Activated naive CD4-positive, alpha-beta T cell treated with anti-CD3 and anti-CD28 coated beads, Interleukin-2, amount 50 U/mL, for 24 hours (primary cell): Measurements from ENCODE around the gene NT5DC3.

ENCODE experiments used
- H3K27ac Mint-ChIP-seq: one replicate; pipeline ENCODE4 v1.8.0; 2021; ENCODE audit warnings: mild to moderate bottlenecking, mixed read lengths
- H3K27me3 Mint-ChIP-seq: one replicate; pipeline ENCODE4 v1.8.0; 2021; ENCODE audit warnings: mixed read lengths
- H3K36me3 Mint-ChIP-seq: one replicate; pipeline ENCODE4 v1.8.0; 2021; ENCODE audit warnings: mixed read lengths
- H3K4me1 Mint-ChIP-seq: one replicate; pipeline ENCODE4 v1.8.0; 2021; ENCODE audit warnings: mixed read lengths
- H3K4me3 Mint-ChIP-seq: one replicate; pipeline ENCODE4 v1.8.0; 2021; ENCODE audit warnings: mild to moderate bottlenecking, mixed read lengths
- H3K9me3 Mint-ChIP-seq: one replicate; pipeline ENCODE4 v1.8.0; 2021; ENCODE audit warnings: mixed read lengths

Gene NT5DC3

GRCh38 chr12:103840876-103841689 lies at the start of gene NT5DC3:
Gene NT5DC3, minus strand, starts transcription at chr12:103841234. Its CDS starts 78 bp downstream, at chr12:103841156.
- Mint-ChIP-seq H3K4me3 (peak within 1 kb of the TSS; percentile 94), H3K36me3 (peaks cover 1% of the 10 kb centered on the region), H3K27ac (peak within 1 kb of the TSS; percentile 91), H3K27me3 (no peaks in the 10 kb centered on the region), H3K9me3 (no peaks in the 10 kb centered on the region), H3K4me1 (peaks cover 20% of the 10 kb centered on the region)

- H3K9me3 Mint-ChIP-seq: no peaks in the 10 kb centered on the region
- no peaks in the 10 kb centered on the region for H3K27me3 Mint-ChIP-seq
- H3K4me1 Mint-ChIP-seq: peaks cover 5% of the 10 kb centered on the region
- no peak overlapping the region for H3K27ac Mint-ChIP-seq
- H3K36me3 Mint-ChIP-seq: no peaks in the 10 kb centered on the region
- no peak overlapping the region for H3K4me3 Mint-ChIP-seq
Measured at GRCh38 chr12:103887738-103888137, 46.7 kb upstream of the NT5DC3 start.

- Mint-ChIP-seq H3K27me3 (no peaks in the 10 kb centered on the region), H3K9me3 (no peaks in the 10 kb centered on the region), H3K4me1 (peaks cover 5% of the 10 kb centered on the region), H3K36me3 (no peaks in the 10 kb centered on the region), H3K4me3 (no peak overlapping the region), H3K27ac (no peak overlapping the region)
Measured at GRCh38 chr12:103886195-103886797, 45.3 kb upstream of the NT5DC3 start.

GRCh38 chr12:103884316-103884715 lies 43.3 kb upstream of the NT5DC3 start:
- Mint-ChIP-seq H3K4me1 (peaks cover 10% of the 10 kb centered on the region), H3K27me3 (no peaks in the 10 kb centered on the region), H3K4me3 (no peak overlapping the region), H3K9me3 (no peaks in the 10 kb centered on the region), H3K36me3 (no peaks in the 10 kb centered on the region), H3K27ac (peak overlapping the region; percentile 68)

GRCh38 chr12:103883908-103884307 lies 42.9 kb upstream of the NT5DC3 start:
- Mint-ChIP-seq H3K27me3 (no peaks in the 10 kb centered on the region), H3K27ac (no peak overlapping the region), H3K36me3 (no peaks in the 10 kb centered on the region), H3K9me3 (no peaks in the 10 kb centered on the region), H3K4me3 (no peak overlapping the region), H3K4me1 (peaks cover 14% of the 10 kb centered on the region)

- Mint-ChIP-seq H3K9me3 (no peaks in the 10 kb centered on the region), H3K36me3 (no peaks in the 10 kb centered on the region), H3K27ac (no peak overlapping the region), H3K4me1 (peaks cover 15% of the 10 kb centered on the region), H3K4me3 (no peak overlapping the region), H3K27me3 (no peaks in the 10 kb centered on the region)
Measured at GRCh38 chr12:103882861-103883596, 42.0 kb upstream of the NT5DC3 start.

- no peaks in the 10 kb centered on the region for H3K9me3 Mint-ChIP-seq
- H3K27ac Mint-ChIP-seq: no peak overlapping the region
- H3K4me3 Mint-ChIP-seq: no peak overlapping the region
- H3K4me1 Mint-ChIP-seq: peaks cover 19% of the 10 kb centered on the region
- H3K27me3 Mint-ChIP-seq: no peaks in the 10 kb centered on the region
- no peaks in the 10 kb centered on the region for H3K36me3 Mint-ChIP-seq
Measured at GRCh38 chr12:103881261-103881660, 40.2 kb upstream of the NT5DC3 start.

- Mint-ChIP-seq H3K36me3 (no peaks in the 10 kb centered on the region), H3K27ac (no peak overlapping the region), H3K9me3 (no peaks in the 10 kb centered on the region), H3K4me3 (no peak overlapping the region), H3K4me1 (peaks cover 19% of the 10 kb centered on the region), H3K27me3 (no peaks in the 10 kb centered on the region)
Measured at GRCh38 chr12:103880299-103881142, 39.5 kb upstream of the NT5DC3 start.

GRCh38 chr12:103879878-103880277 lies 38.8 kb upstream of the NT5DC3 start:
- no peaks in the 10 kb centered on the region for H3K9me3 Mint-ChIP-seq
- no peaks in the 10 kb centered on the region for H3K27me3 Mint-ChIP-seq
- H3K36me3 Mint-ChIP-seq: no peaks in the 10 kb centered on the region
- H3K27ac Mint-ChIP-seq: no peak overlapping the region
- no peak overlapping the region for H3K4me3 Mint-ChIP-seq
- peaks cover 19% of the 10 kb centered on the region for H3K4me1 Mint-ChIP-seq

- Mint-ChIP-seq H3K36me3 (no peaks in the 10 kb centered on the region), H3K4me1 (peaks cover 14% of the 10 kb centered on the region), H3K9me3 (no peaks in the 10 kb centered on the region), H3K4me3 (no peak overlapping the region), H3K27me3 (no peaks in the 10 kb centered on the region), H3K27ac (peak overlapping the region; percentile 47)
Measured at GRCh38 chr12:103879048-103879692, 38.1 kb upstream of the NT5DC3 start.

- no peak overlapping the region for H3K27ac Mint-ChIP-seq
- H3K4me3 Mint-ChIP-seq: no peak overlapping the region
- no peaks in the 10 kb centered on the region for H3K9me3 Mint-ChIP-seq
- H3K27me3 Mint-ChIP-seq: no peaks in the 10 kb centered on the region
- H3K4me1 Mint-ChIP-seq: peaks cover 14% of the 10 kb centered on the region
- H3K36me3 Mint-ChIP-seq: no peaks in the 10 kb centered on the region
Measured at GRCh38 chr12:103877934-103878510, 37.0 kb upstream of the NT5DC3 start.

- no peaks in the 10 kb centered on the region for H3K27me3 Mint-ChIP-seq
- H3K9me3 Mint-ChIP-seq: no peaks in the 10 kb centered on the region
- H3K4me3 Mint-ChIP-seq: no peak overlapping the region
- peaks cover 14% of the 10 kb centered on the region for H3K4me1 Mint-ChIP-seq
- H3K36me3 Mint-ChIP-seq: no peaks in the 10 kb centered on the region
- H3K27ac Mint-ChIP-seq: no peak overlapping the region
Measured at GRCh38 chr12:103877288-103877687, 36.3 kb upstream of the NT5DC3 start.

- H3K4me1 Mint-ChIP-seq: peaks cover 13% of the 10 kb centered on the region
- no peaks in the 10 kb centered on the region for H3K9me3 Mint-ChIP-seq
- no peaks in the 10 kb centered on the region for H3K27me3 Mint-ChIP-seq
- no peak overlapping the region for H3K27ac Mint-ChIP-seq
- H3K36me3 Mint-ChIP-seq: no peaks in the 10 kb centered on the region
- H3K4me3 Mint-ChIP-seq: no peak overlapping the region
Measured at GRCh38 chr12:103875666-103876065, 34.6 kb upstream of the NT5DC3 start.

GRCh38 chr12:103868215-103868614 lies 27.2 kb upstream of the NT5DC3 start:
- Mint-ChIP-seq H3K4me1 (no peaks in the 10 kb centered on the region), H3K4me3 (no peak overlapping the region), H3K27ac (no peak overlapping the region), H3K36me3 (no peaks in the 10 kb centered on the region), H3K9me3 (no peaks in the 10 kb centered on the region), H3K27me3 (no peaks in the 10 kb centered on the region)
